Natural killer cell (primary cell): Measurements from ENCODE around the gene HMGB2. TPM values are rescaled to one million over a fixed set of nuclear protein-coding genes. Genes with fewer than 3 reads are reported as not detected.

ENCODE experiments used
- ATAC-seq, 3 donors: fragments of 150-1000 bp in 2 of 3; fragments of 200-7000 bp in 1 of 3; cut with Tn5 transposase; 1 replicate in 1 of 3; 2 replicates in 2 of 3; pipeline ENCODE4 v1.10.0; 2021; ENCODE audit warnings: mild to moderate bottlenecking in 2 of 3, moderate library complexity in 2 of 3
- DNase-seq, 2 donors: peaks; one replicate each; pipeline versions ENCODE4 v3.0.0 to v3.0.0-alpha.2; 2013 to 2021; ENCODE audit warnings: mixed read lengths in 1 of 2
- H3K27ac ChIP-seq: one replicate; pipeline ENCODE4 v1.5.1; 2013; ENCODE audit warnings: mild to moderate bottlenecking, low read length
- H3K27me3 ChIP-seq: one replicate; pipeline ENCODE4 v1.6.1; 2013; ENCODE audit warnings: low read length; ENCODE audit not compliant: control insufficient read depth, insufficient read depth
- H3K36me3 ChIP-seq: one replicate; pipeline ENCODE4 v1.6.1; 2013; ENCODE audit warnings: low read length; ENCODE audit not compliant: control insufficient read depth, insufficient read depth
- H3K4me1 ChIP-seq: one replicate; pipeline ENCODE4 v1.6.1; 2013; ENCODE audit warnings: low read length; ENCODE audit not compliant: control insufficient read depth, insufficient read depth
- H3K4me3 ChIP-seq: one replicate; pipeline ENCODE4 v1.5.1; 2013; ENCODE audit warnings: low read length
- H3K9me3 ChIP-seq: one replicate; pipeline ENCODE4 v1.6.1; 2013; ENCODE audit warnings: low read length; ENCODE audit not compliant: control insufficient read depth, insufficient read depth
- H3K27ac Mint-ChIP-seq, 2 donors: one replicate each; pipeline ENCODE4 v1.8.0; 2022; ENCODE audit warnings: mild to moderate bottlenecking in 2 of 2, mixed read lengths in 2 of 2, moderate library complexity in 1 of 2
- H3K27me3 Mint-ChIP-seq, 2 donors: one replicate each; pipeline ENCODE4 v1.8.0; 2022; ENCODE audit warnings: low read depth in 2 of 2, mixed read lengths in 2 of 2
- H3K36me3 Mint-ChIP-seq: one replicate; pipeline ENCODE4 v1.8.0; 2022; ENCODE audit warnings: mixed read lengths
- H3K4me1 Mint-ChIP-seq, 2 donors: one replicate each; pipeline ENCODE4 v1.8.0; 2022; ENCODE audit warnings: mixed read lengths in 2 of 2
- H3K4me3 Mint-ChIP-seq: one replicate; pipeline ENCODE4 v1.8.0; 2022; ENCODE audit warnings: mild to moderate bottlenecking, moderate library complexity, mixed read lengths
- H3K9me3 Mint-ChIP-seq, 2 donors: one replicate each; pipeline ENCODE4 v1.8.0; 2022; ENCODE audit warnings: mixed read lengths in 2 of 2
- CTCF ChIP-seq: fragments of 200-600 bp; IDR thresholded peaks from one replicate; pipeline ENCODE4 v1.8.0; 2022; ENCODE audit warnings: antibody characterized with exemption
- WGBS: methylation state at CpG from one replicate; pipeline ENCODE4 v1.1.7; 2013; ENCODE audit warnings: missing lambda C conversion rate; ENCODE audit not compliant: insufficient coverage; 5-methylcytosine and 5-hydroxymethylcytosine counted together
- intact Hi-C: fragments of 100-400 bp; cut with micrococcal nuclease; formaldehyde crosslinking; loops from one replicate; pipeline ENCODE4 v1.14.2; 2022
- total RNA-seq, 4 donors: library from RNA; stranded (reverse); fragments of 120-200 nt in 1 of 4; gene quantifications; one replicate each; pipeline versions ENCODE4 v1.2.3 to v1.2.4, GENCODE V29; 2013 to 2022

Gene HMGB2
- total RNA-seq = 100 to 1,000 TPM; 145 to 214 (median 151) TPM
- 112 TPM for total RNA-seq (2013)

GRCh38 chr4:173334085-173334890, at the start of gene HMGB2:
TSS of gene HMGB2 (minus strand) at chr4:173334358. CDS start at chr4:173333649, 709 bp downstream.
- no peak for TF ChIP-seq CTCF
- Histone ChIP-seq H3K27ac (peak within 1 kb of the TSS; percentile 89), H3K4me3 (peak within 1 kb of the TSS; percentile 60), H3K36me3 (peaks cover 22% of the 10 kb centered on the region), H3K9me3 (no peaks in the 10 kb centered on the region), H3K27me3 (no peaks in the 10 kb centered on the region), H3K4me1 (peaks cover 11% of the 10 kb centered on the region)
- peak; percentile 90 to 98 (median 90) for ATAC-seq
- Mint-ChIP-seq H3K36me3 (peaks cover 7% of the 10 kb centered on the region), H3K27ac (peak within 1 kb of the TSS; percentile 98 to 99), H3K4me3 (peak within 1 kb of the TSS; percentile 99), H3K4me1 (peaks cover 27 to 33% of the 10 kb centered on the region in 2 donors), H3K27me3 (no peaks in the 10 kb centered on the region), H3K9me3 (no peaks in the 10 kb centered on the region)
- WGBS = under 1% methylated on average over 61 of the region's 61 CpGs
- peak; percentile 99 to 100 for DNase-seq
- intact Hi-C loops = loop anchor here (1.0 to 5.0 kb wide), 3 partner anchors 35 to 949 kb away; partner anchors contain the start of genes CEP44, FBXO8 and GALNT7

- no peaks in the 10 kb centered on the region for H3K36me3 ChIP-seq
- WGBS = no CpG with 5 or more reads among the region's 4 CpGs
- DNase-seq = no peak
- no peaks in the 10 kb centered on the region for H3K27me3 ChIP-seq
- no peaks in the 10 kb centered on the region for H3K9me3 Mint-ChIP-seq
- H3K4me3 ChIP-seq = no peak overlapping the region
- no peaks in the 10 kb centered on the region for H3K9me3 ChIP-seq
- no peaks in the 10 kb centered on the region for H3K36me3 Mint-ChIP-seq
- no peak overlapping the region for H3K4me3 Mint-ChIP-seq
- TF ChIP-seq CTCF = no peak
- H3K4me1 Mint-ChIP-seq = no peaks in the 10 kb centered on the region
- intact Hi-C loops = no loop called here
- no peak overlapping the region for H3K27ac ChIP-seq
- H3K4me1 ChIP-seq = no peaks in the 10 kb centered on the region
- no peak for ATAC-seq
- H3K27me3 Mint-ChIP-seq = no peaks in the 10 kb centered on the region
- H3K27ac Mint-ChIP-seq = no peak overlapping the region
Measured at GRCh38 chr4:173382349-173382748, 48.2 kb upstream of the HMGB2 start.

GRCh38 chr4:173381610-173382009, 47.5 kb upstream of the HMGB2 start:
- WGBS = 71% methylated on average over 1 of the region's 1 CpG
- Mint-ChIP-seq H3K9me3 (no peaks in the 10 kb centered on the region), H3K36me3 (no peaks in the 10 kb centered on the region)

More at GRCh38 chr4:173381610-173382009, 47.5 kb upstream of the HMGB2 start:
- H3K4me3 ChIP-seq = no peak overlapping the region
- no peak overlapping the region for H3K27ac ChIP-seq
- no peaks in the 10 kb centered on the region for H3K27me3 Mint-ChIP-seq
- H3K27me3 ChIP-seq = no peaks in the 10 kb centered on the region
- H3K4me1 Mint-ChIP-seq = no peaks in the 10 kb centered on the region
- H3K9me3 ChIP-seq = no peaks in the 10 kb centered on the region
- H3K4me1 ChIP-seq = no peaks in the 10 kb centered on the region
- DNase-seq = no peak
- intact Hi-C loops = no loop called here
- TF ChIP-seq CTCF = no peak
- no peak overlapping the region for H3K4me3 Mint-ChIP-seq
- no peaks in the 10 kb centered on the region for H3K36me3 ChIP-seq
- ATAC-seq = no peak
- H3K27ac Mint-ChIP-seq = no peak overlapping the region
